ENCODE measurements around the gene HIVEP3.

- TF ChIP-seq ZNF274 (IDR thresholded peaks at IDR 0.05; ENCODE audit: low read depth, low read length) (no peak), YY1 (IDR thresholded peaks at IDR 0.05; ENCODE audit: insufficient read depth, insufficient read length) (no peak), SUZ12 (IDR thresholded peaks at IDR 0.05; ENCODE audit: extremely low read depth, insufficient read depth, insufficient read length) (no peak)
Measured at GRCh38 chr1:41631971-41632370, 286.8 kb downstream of the HIVEP3 start.
